EH (cell line): ENCODE results near the gene MYRFL.

Source experiments
- DNase-seq: peaks from one replicate; pipeline ENCODE4 v3.0.0-alpha.2; 2015; ENCODE audit warnings: low read depth

Gene MYRFL

DNA sequence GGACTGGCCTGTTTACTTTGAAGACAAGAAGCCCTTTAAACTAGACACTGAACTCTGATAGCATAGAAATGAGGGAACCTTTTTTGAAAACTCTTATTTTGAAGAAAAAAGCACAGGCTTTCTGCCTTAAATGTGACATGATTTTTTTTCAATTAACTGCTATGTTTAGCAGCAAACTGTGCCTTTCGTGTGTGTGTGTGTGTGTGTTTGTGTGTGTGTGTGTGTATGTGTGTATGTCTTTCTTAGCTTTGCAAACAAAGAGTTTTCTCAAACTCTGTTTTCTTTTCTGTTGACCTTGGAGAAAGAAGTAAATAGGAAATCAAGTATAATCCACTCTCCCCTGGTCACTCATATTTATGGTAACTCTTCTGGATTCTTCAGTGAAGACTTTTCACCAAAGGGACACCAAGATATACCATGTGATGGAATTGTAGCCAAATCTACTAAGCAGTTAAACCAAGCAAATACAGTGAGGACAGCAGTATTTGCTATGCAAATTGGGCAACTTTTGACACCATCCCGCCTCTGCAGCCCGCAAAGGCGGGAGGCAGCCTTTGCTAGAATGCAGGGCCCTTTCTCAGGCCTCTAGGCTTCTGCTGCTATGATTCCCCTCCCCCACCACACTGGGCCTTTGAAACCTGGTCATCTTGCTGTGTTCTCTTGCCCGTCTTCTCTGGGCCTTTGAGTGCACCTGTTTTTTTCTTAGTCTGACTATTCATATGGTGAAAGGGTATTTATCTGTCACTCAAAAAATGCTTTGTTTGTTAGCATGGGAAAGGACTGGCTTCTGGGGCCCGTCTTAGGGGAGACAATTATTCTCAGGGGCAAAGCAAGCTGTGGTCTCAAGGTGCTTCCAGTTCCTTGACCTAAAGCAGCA, 107.9 kb downstream of the MYRFL start:
- no peak for DNase-seq

DNA sequence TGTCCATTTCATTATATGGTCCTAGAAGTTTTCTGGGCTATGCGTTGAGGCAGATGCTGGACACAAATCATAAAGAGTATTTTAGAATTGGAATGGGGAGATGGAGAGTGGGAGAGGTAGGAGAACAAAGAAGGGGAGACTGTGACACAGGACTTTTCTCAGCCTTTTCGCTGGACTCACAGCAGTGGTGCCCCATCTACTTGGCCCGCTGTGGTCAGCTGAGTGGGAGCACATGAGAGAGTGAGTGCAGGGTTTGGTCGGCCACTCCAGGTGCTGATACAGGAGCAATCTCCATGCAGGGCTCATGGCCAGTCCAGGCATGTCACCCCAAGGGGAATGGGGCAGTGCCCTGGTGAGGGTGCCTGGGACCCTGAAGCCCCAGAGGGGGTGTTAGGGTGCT, 109.0 kb downstream of the MYRFL start:
- DNase-seq = no peak

DNA sequence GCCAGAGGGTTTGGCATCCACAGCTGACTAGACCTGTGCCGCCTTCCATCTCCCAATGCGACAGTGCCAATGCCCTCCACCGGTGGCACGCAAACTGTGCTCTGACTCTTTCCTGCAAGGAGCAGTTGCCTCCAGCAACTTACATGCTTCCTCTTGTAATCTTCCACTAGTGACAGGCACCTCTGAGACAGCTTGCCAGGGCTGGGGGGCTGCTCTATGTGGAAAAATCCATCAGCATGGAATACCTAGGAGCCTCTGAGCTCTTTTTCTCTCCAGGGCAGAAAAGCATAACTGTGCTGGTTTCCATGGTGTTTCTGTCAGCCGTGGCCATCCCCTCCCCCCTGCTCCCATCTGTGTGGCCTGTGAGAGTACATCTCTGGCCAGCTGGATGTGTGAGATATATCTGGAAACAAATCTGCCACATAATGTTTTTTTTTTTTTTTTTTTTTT, 110.6 kb downstream of the MYRFL start:
- no peak for DNase-seq

GRCh38 chr12:69936214-69936731, 111.2 kb downstream of the MYRFL start:
- DNase-seq = no peak

DNA sequence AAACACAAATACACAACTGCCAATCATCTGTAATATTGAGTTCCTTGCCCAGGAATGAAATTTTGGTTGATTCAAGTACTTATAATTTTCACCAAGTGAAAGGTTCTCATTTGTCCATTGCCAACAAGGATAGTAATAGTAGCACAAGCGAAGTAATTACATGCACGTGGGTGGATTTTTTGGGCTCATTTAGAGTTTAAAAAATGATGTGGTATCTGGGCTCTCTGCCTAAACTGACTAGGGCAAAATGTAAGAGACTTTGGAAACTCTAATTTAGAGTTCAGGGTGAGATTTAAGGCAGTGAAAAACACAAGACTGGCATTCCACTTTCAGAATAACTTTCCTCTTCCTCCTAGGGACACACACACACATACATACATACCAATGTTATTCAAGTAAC, 111.7 kb downstream of the MYRFL start:
- DNase-seq = no peak

DNA sequence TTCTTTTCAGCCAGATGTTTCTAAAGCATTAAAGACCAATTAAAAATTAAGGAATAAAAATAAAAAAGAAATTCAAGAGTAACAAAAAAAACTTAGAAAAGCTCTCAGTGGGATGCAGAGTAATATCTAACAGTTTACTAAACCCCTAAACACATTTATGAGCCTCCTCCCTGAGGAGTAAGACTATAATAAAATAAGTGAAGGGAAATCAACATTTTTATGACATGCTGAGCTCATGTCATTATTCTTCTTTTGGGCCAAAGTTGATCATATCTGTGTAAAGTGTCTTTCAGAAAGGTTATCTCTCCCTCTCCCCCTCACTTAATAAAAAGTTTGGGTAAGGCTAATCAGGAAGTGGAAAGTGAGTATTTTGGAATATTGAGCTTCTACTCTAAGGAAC, 122.1 kb downstream of the MYRFL start:
- no peak for DNase-seq

- no peak for DNase-seq
Observed at GRCh38 chr12:69947897-69948296, 122.9 kb downstream of the MYRFL start.

DNA sequence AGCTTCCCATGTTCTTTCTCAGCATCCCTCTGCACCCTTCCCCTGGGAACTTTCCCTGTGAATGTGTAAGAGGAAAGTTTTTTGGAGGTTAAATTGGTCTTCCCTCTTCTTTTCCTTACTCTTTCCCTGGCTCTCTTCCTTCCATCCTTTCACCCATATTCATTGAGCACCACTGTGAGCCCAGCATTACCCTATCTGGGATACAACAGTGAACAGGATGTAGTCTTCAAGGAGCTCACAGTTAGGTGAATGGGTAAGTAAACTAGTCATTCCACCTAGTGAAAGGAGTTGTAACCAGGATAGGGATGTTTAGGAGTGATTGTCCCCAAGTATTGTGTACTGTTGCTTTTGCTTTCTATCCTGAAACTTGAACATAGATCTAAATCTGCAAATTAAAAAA, 123.8 kb downstream of the MYRFL start:
- no peak for DNase-seq

- DNase-seq = no peak
Observed at GRCh38 chr12:69949311-69950002, 124.4 kb downstream of the MYRFL start.

GRCh38 chr12:69951108-69951507, 126.1 kb downstream of the MYRFL start:
- DNase-seq = no peak

DNA sequence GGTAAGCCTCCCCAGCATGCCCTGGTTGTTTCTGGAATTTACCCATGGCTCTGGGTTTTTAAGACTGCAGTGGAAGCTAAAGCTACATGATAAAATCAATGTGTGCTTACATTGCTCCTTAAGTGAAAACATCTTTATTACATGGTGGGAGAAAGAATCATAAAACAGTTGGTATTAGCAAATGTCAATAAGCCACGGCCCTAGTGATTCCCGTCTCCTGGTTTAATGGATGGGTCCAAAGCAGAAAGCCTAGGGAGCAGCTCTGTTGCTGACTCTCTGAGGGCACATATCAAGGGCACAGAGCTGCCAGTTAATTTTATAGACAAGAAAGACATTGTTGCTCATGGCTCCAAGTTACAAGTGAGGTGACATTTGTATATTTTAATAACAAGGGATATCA, 127.9 kb downstream of the MYRFL start:
- DNase-seq = no peak

- DNase-seq = no peak
Observed at GRCh38 chr12:69961246-69961645, 136.2 kb downstream of the MYRFL start.

GRCh38 chr12:69966409-69966808, 141.4 kb downstream of the MYRFL start:
- DNase-seq = peak; percentile 59

- no peak for DNase-seq
Observed at GRCh38 chr12:69966839-69967238, 141.8 kb downstream of the MYRFL start.

GRCh38 chr12:69969011-69969410, 144.0 kb downstream of the MYRFL start:
- no peak for DNase-seq

- DNase-seq = no peak
Observed at GRCh38 chr12:69972136-69972535, 147.1 kb downstream of the MYRFL start.

- no peak for DNase-seq
Observed at GRCh38 chr12:69978020-69978419, 153.0 kb downstream of the MYRFL start.

DNA sequence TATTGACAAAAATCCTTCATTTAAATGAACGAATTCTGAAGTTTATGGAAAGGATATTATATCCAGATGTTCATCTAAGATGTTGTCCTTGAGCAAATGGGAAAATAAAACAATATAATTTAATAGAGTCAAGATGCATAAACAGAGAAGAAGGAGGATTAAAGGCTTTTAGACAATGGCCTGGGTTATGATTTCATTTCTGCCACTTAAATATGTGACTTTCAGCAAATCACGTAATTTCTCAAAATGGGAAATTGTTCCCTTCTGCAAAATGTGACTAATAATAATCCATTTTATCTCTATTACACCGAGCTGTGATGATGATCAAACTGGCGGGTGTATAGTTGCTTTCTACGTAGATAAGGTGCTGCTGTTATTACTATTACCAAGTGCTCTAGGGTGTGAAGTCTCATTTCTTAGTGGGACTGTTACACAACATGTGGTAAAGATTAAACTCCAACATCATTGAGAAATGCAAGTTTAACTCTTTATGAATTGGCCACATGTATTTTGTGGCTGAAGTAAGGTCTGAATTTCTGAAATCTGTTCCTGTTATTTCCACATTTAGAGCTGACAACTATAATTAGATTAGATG, 157.0 kb downstream of the MYRFL start:
- DNase-seq = no peak

DNA sequence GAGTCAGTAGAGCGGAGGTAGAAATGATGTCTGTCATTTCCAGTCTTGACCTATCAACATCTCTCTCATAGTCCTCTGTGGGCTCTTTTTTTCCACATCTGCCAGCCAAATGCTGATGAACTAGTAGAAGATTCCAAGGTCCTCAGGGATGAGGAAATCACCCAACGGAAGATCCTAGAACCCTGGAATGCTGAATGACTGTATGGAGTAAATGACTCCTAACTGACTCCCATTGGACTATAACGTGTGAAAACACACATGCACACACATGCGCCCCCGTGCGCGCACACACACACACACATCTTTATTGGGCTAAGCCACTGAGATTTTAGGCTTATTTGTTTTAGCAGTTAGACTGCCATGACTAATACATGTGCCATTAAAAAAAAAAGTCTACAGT, 159.2 kb downstream of the MYRFL start:
- DNase-seq = peak; percentile 35

GRCh38 chr12:69985656-69986055, 160.6 kb downstream of the MYRFL start:
- DNase-seq = no peak

- DNase-seq = no peak
Observed at GRCh38 chr12:69986114-69986513, 161.1 kb downstream of the MYRFL start.

DNA sequence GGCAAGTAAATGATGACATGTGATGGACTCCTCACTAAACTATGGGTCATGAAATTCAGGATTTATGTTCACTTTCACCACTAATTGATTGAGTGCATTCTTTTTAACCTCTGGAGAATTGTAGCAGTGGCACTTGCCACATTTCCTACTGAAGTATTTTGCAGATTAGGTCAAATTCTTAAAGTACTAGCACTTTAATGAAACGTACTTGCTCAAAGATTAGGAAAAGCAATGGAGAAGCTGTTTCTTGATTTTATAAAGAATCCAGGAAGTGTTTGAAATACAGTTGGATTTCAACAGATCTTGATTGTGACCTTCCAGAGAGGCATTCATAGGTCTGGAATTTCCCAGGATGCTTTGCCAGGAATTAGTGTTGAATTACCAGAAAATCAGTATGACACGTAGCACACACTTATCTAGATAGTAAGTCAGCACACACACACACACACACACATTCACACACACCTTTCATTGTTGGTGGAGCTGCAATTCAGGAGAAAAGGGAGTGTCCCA, 162.6 kb downstream of the MYRFL start:
- DNase-seq = peak; percentile 93
